ENCODE measurements around the gene TMSB4X. TPM values are rescaled to one million over a fixed set of nuclear protein-coding genes. Genes with fewer than 3 reads are reported as not detected.

The TMSB4X gene
- total RNA-seq, 1 experiment from 2014 or later, result 2,928 TPM

DNA sequence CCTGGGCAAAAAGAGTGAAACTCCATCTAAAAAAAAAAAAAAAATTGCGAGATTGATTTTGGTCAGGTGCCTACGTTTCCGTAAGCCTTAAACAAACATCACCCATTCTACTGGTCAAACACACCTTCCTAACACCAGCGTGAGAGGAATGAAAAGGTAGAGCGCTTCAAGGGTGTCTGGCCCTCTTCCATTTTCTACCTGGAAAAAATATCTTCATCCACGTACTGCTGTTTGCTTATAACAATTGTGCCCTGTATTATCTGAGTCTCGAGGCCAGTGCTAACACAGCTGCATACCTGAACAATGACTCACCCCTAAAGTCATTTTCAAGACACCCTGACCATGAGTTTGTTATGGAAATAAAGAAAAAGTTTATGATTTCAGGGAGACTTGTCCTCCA is 13.9 kb downstream of the TMSB4X start:
- CTCF ChIA-PET, result no interaction called here

DNA sequence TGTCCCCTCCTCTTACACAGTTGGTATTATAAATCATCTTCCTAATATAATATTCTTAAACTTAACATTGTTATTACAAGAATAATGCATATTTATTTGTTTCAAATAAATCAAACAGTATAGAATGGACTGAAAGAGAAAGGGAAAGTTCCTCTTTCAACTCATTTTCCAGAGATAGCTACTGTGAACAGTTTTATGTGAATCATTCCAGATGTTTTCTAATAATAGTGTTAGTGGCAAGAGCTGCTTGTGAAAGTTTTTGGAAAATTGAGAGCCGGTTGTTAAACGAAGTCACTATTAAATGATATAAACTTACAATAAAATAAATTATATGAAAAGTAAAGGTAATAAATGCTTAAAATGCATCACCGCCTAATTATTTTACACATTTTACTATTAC is 14.6 kb downstream of the TMSB4X start:
- in situ Hi-C loops (cut with HindIII; ENCODE audit: low pct_unique_long_range_greater_than_20kb, low sequenced_read_pairs) (no loop called here), intact Hi-C loops (cut with micrococcal nuclease; ENCODE audit: unreplicated experiment) (loop anchor here (10.0 kb wide), 1 partner anchor 105 kb away; no protein-coding TSS in a partner anchor)
- Histone ChIP-seq H3K27me3 (ENCODE audit: control insufficient read depth, insufficient read depth, low read length) (no peaks in the 10 kb centered on the region), H3K36me3 (ENCODE audit: control insufficient read depth, insufficient read depth, low read length) (no peaks in the 10 kb centered on the region), H3K27ac (ENCODE audit: low read length) (peak overlapping the region; percentile 91), H3K4me1 (ENCODE audit: control insufficient read depth, insufficient read depth, low read length) (peaks cover 13% of the 10 kb centered on the region), H3K4me3 (ENCODE audit: low read depth in 2 of 2, low read length in 2 of 2) (no peak overlapping the region), H3K9me3 (ENCODE audit: control insufficient read depth, insufficient read depth, low read depth, low read length) (no peaks in the 10 kb centered on the region)
- ChIA-PET CTCF (no interaction called here), POLR2A (no interaction called here)
- TF ChIP-seq POLR2AphosphoS5 (IDR thresholded peaks at IDR 0.05; ENCODE audit: low read depth, low read length), result no peak
- TF ChIP-seq, protein P1, sequence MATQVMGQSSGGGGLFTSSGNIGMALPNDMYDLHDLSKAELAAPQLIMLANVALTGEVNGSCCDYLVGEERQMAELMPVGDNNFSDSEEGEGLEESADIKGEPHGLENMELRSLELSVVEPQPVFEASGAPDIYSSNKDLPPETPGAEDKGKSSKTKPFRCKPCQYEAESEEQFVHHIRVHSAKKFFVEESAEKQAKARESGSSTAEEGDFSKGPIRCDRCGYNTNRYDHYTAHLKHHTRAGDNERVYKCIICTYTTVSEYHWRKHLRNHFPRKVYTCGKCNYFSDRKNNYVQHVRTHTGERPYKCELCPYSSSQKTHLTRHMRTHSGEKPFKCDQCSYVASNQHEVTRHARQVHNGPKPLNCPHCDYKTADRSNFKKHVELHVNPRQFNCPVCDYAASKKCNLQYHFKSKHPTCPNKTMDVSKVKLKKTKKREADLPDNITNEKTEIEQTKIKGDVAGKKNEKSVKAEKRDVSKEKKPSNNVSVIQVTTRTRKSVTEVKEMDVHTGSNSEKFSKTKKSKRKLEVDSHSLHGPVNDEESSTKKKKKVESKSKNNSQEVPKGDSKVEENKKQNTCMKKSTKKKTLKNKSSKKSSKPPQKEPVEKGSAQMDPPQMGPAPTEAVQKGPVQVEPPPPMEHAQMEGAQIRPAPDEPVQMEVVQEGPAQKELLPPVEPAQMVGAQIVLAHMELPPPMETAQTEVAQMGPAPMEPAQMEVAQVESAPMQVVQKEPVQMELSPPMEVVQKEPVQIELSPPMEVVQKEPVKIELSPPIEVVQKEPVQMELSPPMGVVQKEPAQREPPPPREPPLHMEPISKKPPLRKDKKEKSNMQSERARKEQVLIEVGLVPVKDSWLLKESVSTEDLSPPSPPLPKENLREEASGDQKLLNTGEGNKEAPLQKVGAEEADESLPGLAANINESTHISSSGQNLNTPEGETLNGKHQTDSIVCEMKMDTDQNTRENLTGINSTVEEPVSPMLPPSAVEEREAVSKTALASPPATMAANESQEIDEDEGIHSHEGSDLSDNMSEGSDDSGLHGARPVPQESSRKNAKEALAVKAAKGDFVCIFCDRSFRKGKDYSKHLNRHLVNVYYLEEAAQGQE (IDR thresholded peaks at IDR 0.05; ENCODE audit: insufficient read depth in 1 of 2, low read depth in 2 of 2, low read length in 1 of 2), result no peak
- no peak for TF ChIP-seq SIN3A (IDR thresholded peaks at IDR 0.05; ENCODE audit: borderline replicate concordance, insufficient read depth, low read depth, low read length)
- TF ChIP-seq TCF7L2 (IDR thresholded peaks at IDR 0.05; ENCODE audit: low read depth, low read length), result no peak
- TF ChIP-seq CTCF (IDR thresholded peaks at IDR 0.05), result no peak
- BruUV-seq (replicated peaks), result no TSS peak
- ATAC-seq (no peak), DNase-seq (ENCODE audit: low read depth, low spot score) (no peak)

More for the DNA sequence above, 13.9 kb downstream of the TMSB4X start:
- DNase-seq (ENCODE audit: low read depth, low spot score) (no peak), ATAC-seq (peak; percentile 93)
- BruUV-seq (replicated peaks), result no TSS peak
- H3K9me3 ChIP-seq (ENCODE audit: control insufficient read depth, insufficient read depth, low read depth, low read length), result no peaks in the 10 kb centered on the region
- H3K4me1 ChIP-seq (ENCODE audit: control insufficient read depth, insufficient read depth, low read length), result peaks cover 13% of the 10 kb centered on the region
- POLR2A ChIA-PET, result no interaction called here
- H3K36me3 ChIP-seq (ENCODE audit: control insufficient read depth, insufficient read depth, low read length), result no peaks in the 10 kb centered on the region
- H3K4me3 ChIP-seq (ENCODE audit: low read depth in 2 of 2, low read length in 2 of 2), result no peak overlapping the region
- no peaks in the 10 kb centered on the region for H3K27me3 ChIP-seq (ENCODE audit: control insufficient read depth, insufficient read depth, low read length)
- intact Hi-C loops (cut with micrococcal nuclease; ENCODE audit: unreplicated experiment), result loop anchor here (10.0 kb wide), 1 partner anchor 106 kb away; no protein-coding TSS in a partner anchor
- TF ChIP-seq, protein P1 (IDR thresholded peaks at IDR 0.05; ENCODE audit: insufficient read depth in 1 of 2, low read depth in 2 of 2, low read length in 1 of 2), result no peak
- TF ChIP-seq POLR2AphosphoS5 (IDR thresholded peaks at IDR 0.05; ENCODE audit: low read depth, low read length), result peak; percentile 57; the same call in 1 of the 2 replicates
- TF ChIP-seq CTCF (IDR thresholded peaks at IDR 0.05), result no peak
- in situ Hi-C loops (cut with HindIII; ENCODE audit: low pct_unique_long_range_greater_than_20kb, low sequenced_read_pairs), result no loop called here
- H3K27ac ChIP-seq (ENCODE audit: low read length), result peak overlapping the region; percentile 91

All from Panc1 (cell line).